SHP77 treated with DMSO at 0.1 percent for 48 hours (cell line): ENCODE data around the gene FOXP2.
"Not testable (repeated sequence)": the region's sequence is repeated elsewhere in the genome, so short reads cannot be mapped to it uniquely, and the experiment has no call there.

Experiments
- DNase-seq: peaks from one replicate; lab custom pipeline; 2025; lab: John Stamatoyannopoulos, UW

The FOXP2 gene

GRCh38 chr7:114422507-114423501 lies 8.2 kb downstream of the FOXP2 start:
- no peak for DNase-seq

- no peak for DNase-seq
These were observed 11.8 kb downstream of the FOXP2 start for GRCh38 chr7:114426382-114426781.

- no peak for DNase-seq
These were observed 12.2 kb downstream of the FOXP2 start for GRCh38 chr7:114426824-114427223.

GRCh38 chr7:114428211-114428610 lies 13.6 kb downstream of the FOXP2 start:
- no peak for DNase-seq

- DNase-seq: no peak
These were observed 16.6 kb downstream of the FOXP2 start for GRCh38 chr7:114431189-114431588.

- no peak for DNase-seq
These were observed 17.4 kb downstream of the FOXP2 start for GRCh38 chr7:114432061-114432460.

- DNase-seq: no peak
These were observed 18.1 kb downstream of the FOXP2 start for GRCh38 chr7:114432703-114433102.

GRCh38 chr7:114439581-114439980 lies 25.0 kb downstream of the FOXP2 start:
- DNase-seq: peak; percentile 19

- not testable (repeated sequence) for DNase-seq
These were observed 26.3 kb downstream of the FOXP2 start for GRCh38 chr7:114440927-114441326.

- no peak for DNase-seq
These were observed 29.6 kb downstream of the FOXP2 start for GRCh38 chr7:114444196-114444595.

GRCh38 chr7:114450431-114450830 lies 35.8 kb downstream of the FOXP2 start:
- no peak for DNase-seq

GRCh38 chr7:114459574-114459973 lies 45.0 kb downstream of the FOXP2 start:
- no peak for DNase-seq

GRCh38 chr7:114460021-114460420 lies 45.4 kb downstream of the FOXP2 start:
- no peak for DNase-seq

GRCh38 chr7:114466917-114467316 lies 52.3 kb downstream of the FOXP2 start:
- no peak for DNase-seq

- DNase-seq: no peak
These were observed 54.2 kb downstream of the FOXP2 start for GRCh38 chr7:114468844-114469243.

GRCh38 chr7:114472896-114473512 lies 58.4 kb downstream of the FOXP2 start:
- DNase-seq: no peak

GRCh38 chr7:114478384-114478783 lies 63.8 kb downstream of the FOXP2 start:
- no peak for DNase-seq

GRCh38 chr7:114481999-114482398 lies 67.4 kb downstream of the FOXP2 start:
- no peak for DNase-seq

- DNase-seq: no peak
These were observed 69.6 kb downstream of the FOXP2 start for GRCh38 chr7:114484226-114484625.

GRCh38 chr7:114487174-114487573 lies 72.6 kb downstream of the FOXP2 start:
- no peak for DNase-seq

GRCh38 chr7:114488696-114489095 lies 74.1 kb downstream of the FOXP2 start:
- DNase-seq: no peak

- not testable (repeated sequence) for DNase-seq
These were observed 82.9 kb downstream of the FOXP2 start for GRCh38 chr7:114497491-114497890.
